Measurements from ENCODE around the gene CCDC187. TPM values are rescaled to one million over a fixed set of nuclear protein-coding genes. Genes with fewer than 3 reads are reported as not detected.

CCDC187 gene
- total RNA-seq, 2 experiments from 2014 or later = not detected

Other genes starting within 250 kb of the CCDC187 start
- gene NACC2, start 208.8 kb downstream of the CCDC187 start, total RNA-seq = 1 to 10 TPM; 5.6 to 6.4 TPM
- gene TMEM250, start 185.2 kb downstream of the CCDC187 start, total RNA-seq = 10 to 100 TPM; 56.5 to 57.0 TPM
- under 1 TPM in 1 of 2 experiments, not detected in 1; 0.16 TPM for gene LHX3, start 99.0 kb downstream of the CCDC187 start, total RNA-seq
- 10 to 100 TPM; 11.4 to 12.6 TPM for gene QSOX2, start 58.3 kb downstream of the CCDC187 start, total RNA-seq
- gene GPSM1, start 23.4 kb upstream of the CCDC187 start, total RNA-seq = 1 to 10 TPM; 1.8 to 2.3 TPM
- gene DNLZ, start 59.6 kb upstream of the CCDC187 start, total RNA-seq = 10 to 100 TPM; 20.4 to 21.6 TPM
- 1 to 10 TPM; 1.3 to 1.4 TPM for gene CARD9, start 69.6 kb upstream of the CCDC187 start, total RNA-seq
- 1 to 10 TPM; 9.5 to 9.6 TPM for gene SNAPC4, start 96.1 kb upstream of the CCDC187 start, total RNA-seq
- 10 to 100 TPM; 52.8 to 54.3 TPM for gene ENTR1, start 106.5 kb upstream of the CCDC187 start, total RNA-seq
- gene PMPCA, start 106.6 kb upstream of the CCDC187 start, total RNA-seq = 10 to 100 TPM; 56.5 to 57.5 TPM
- 10 to 100 TPM; 16.8 to 18.2 TPM for gene INPP5E, start 135.8 kb upstream of the CCDC187 start, total RNA-seq
- 10 to 100 TPM; 86.8 to 89.2 TPM for gene SEC16A, start 178.9 kb upstream of the CCDC187 start, total RNA-seq
- gene NOTCH1, start 242.0 kb upstream of the CCDC187 start, total RNA-seq = 10 to 100 TPM; 86.6 to 94.1 TPM

Data from activated CD8-positive, alpha-beta T cell treated with anti-CD3 and anti-CD28 coated beads, Interleukin-2, amount 10 ng/mL, durations not matched to agents 7 days and 5 days (primary cell).